PC-9 (cell line): Measurements from ENCODE around the gene VSIG8. TPM values are rescaled to one million over a fixed set of nuclear protein-coding genes. Genes with fewer than 3 reads are reported as not detected.

ENCODE experiments used
- BruUV-seq: library from RNA; stranded (reverse); fragments of 400-500 nt; replicated peaks from 2 replicates; lab custom pipeline; 2021; lab: Mats Ljungman, UMichigan
- CTCF ChIA-PET: fragments of 300-600 bp; sonication (Branson Sonifier 250); formaldehyde crosslinking; loops from one replicate; lab custom pipeline; 2022; ENCODE audit warnings: antibody characterized with exemption; lab: Charles Lee
- POLR2A ChIA-PET: fragments of 300-600 bp; sonication (Branson Sonifier 250); formaldehyde crosslinking; loops from one replicate; lab custom pipeline; 2022; ENCODE audit warnings: antibody characterized with exemption; ENCODE audit not compliant: unreplicated experiment; lab: Charles Lee
- DNase-seq, 2 experiments: peaks; one replicate each; pipeline versions ENCODE4 v3.0.0 to v3.0.0-alpha.2; 2015 to 2022; ENCODE audit warnings: mixed read lengths in 1 of 2
- H2AFZ ChIP-seq: fragments of 200-600 bp; sonication (generic); 2 replicates; pipeline ENCODE4 v1.8.1; 2017; ENCODE audit warnings: antibody characterized with exemption
- H3F3A ChIP-seq: fragments of 200-600 bp; sonication (generic); 2 replicates; pipeline ENCODE4 v1.8.1; 2017; ENCODE audit warnings: antibody characterized with exemption, mild to moderate bottlenecking, low read depth; ENCODE audit not compliant: insufficient read depth
- H3K27ac ChIP-seq: fragments of 200-600 bp; sonication (generic); 2 replicates; pipeline ENCODE4 v1.6.1; 2016; ENCODE audit warnings: mixed run types
- H3K27me3 ChIP-seq: fragments of 200-600 bp; sonication (generic); 2 replicates; pipeline ENCODE4 v1.6.1; 2016; ENCODE audit warnings: low read depth, mixed run types; ENCODE audit not compliant: insufficient read depth
- H3K36me3 ChIP-seq: fragments of 200-600 bp; sonication (generic); 2 replicates; pipeline ENCODE4 v1.6.1; 2016; ENCODE audit warnings: low read depth, mixed run types
- H3K4me1 ChIP-seq: fragments of 200-600 bp; sonication (generic); replicated peaks from 2 replicates; pipeline ENCODE4 v1.6.1; 2016; ENCODE audit warnings: mixed run types; ENCODE audit not compliant: insufficient read depth
- H3K4me2 ChIP-seq: fragments of 200-600 bp; sonication (generic); 2 replicates; pipeline ENCODE4 v1.6.1; 2017; ENCODE audit warnings: mixed run types
- H3K4me3 ChIP-seq: fragments of 200-600 bp; sonication (generic); 2 replicates; pipeline ENCODE4 v1.6.1; 2016; ENCODE audit warnings: mixed run types
- H3K79me2 ChIP-seq: fragments of 200-600 bp; sonication (generic); 2 replicates; pipeline ENCODE4 v1.6.1; 2017; ENCODE audit warnings: low read depth, mixed run types
- H3K9me2 ChIP-seq: fragments of 200-600 bp; sonication (generic); 2 replicates; pipeline ENCODE4 v1.8.1; 2017; ENCODE audit warnings: mild to moderate bottlenecking; ENCODE audit not compliant: insufficient read depth
- H3K9me3 ChIP-seq: fragments of 200-600 bp; sonication (generic); 2 replicates; pipeline ENCODE4 v1.8.1; 2016; ENCODE audit warnings: low read depth; ENCODE audit not compliant: insufficient read depth
- H4K20me1 ChIP-seq: fragments of 200-600 bp; sonication (generic); 2 replicates; pipeline ENCODE4 v1.8.1; 2017; ENCODE audit not compliant: insufficient read depth
- CTCF ChIP-seq: fragments of 200-600 bp; sonication (generic); conservative IDR thresholded peaks from 2 replicates; pipeline ENCODE4 v1.6.1; 2017; ENCODE audit warnings: mixed run types, antibody characterized with exemption, mild to moderate bottlenecking, moderate library complexity
- EZH2 ChIP-seq: fragments of 200-600 bp; sonication (generic); IDR thresholded peaks from 2 replicates; pipeline ENCODE4 v1.8.0; 2017; ENCODE audit warnings: antibody characterized with exemption, low read depth
- intact Hi-C: fragments of 100-400 bp; cut with micrococcal nuclease; formaldehyde crosslinking; loops from one replicate; pipeline ENCODE4 v1.10.0; 2022; ENCODE audit not compliant: unreplicated experiment
- total RNA-seq: library from RNA; stranded (reverse); gene quantifications from 2 replicates; pipeline ENCODE4 v1.2.3, GENCODE V29; 2021

Gene VSIG8
- total RNA-seq, 1 experiment from 2014 or later: not detected

GRCh38 chr1:159839116-159839849, 23.2 kb downstream of the VSIG8 start:
- no peaks in the 10 kb centered on the region for H3K9me2 ChIP-seq
- no peak for DNase-seq
- no peaks in the 10 kb centered on the region for H3K36me3 ChIP-seq
- H3K4me3 ChIP-seq: no peak overlapping the region
- no peaks in the 10 kb centered on the region for H3K27me3 ChIP-seq
- intact Hi-C loops: no loop called here
- no peaks in the 10 kb centered on the region for H3K79me2 ChIP-seq
- no peaks in the 10 kb centered on the region for H3F3A ChIP-seq
- H3K9me3 ChIP-seq: no peaks in the 10 kb centered on the region
- H3K4me2 ChIP-seq: no peak overlapping the region
- no peaks in the 10 kb centered on the region for H4K20me1 ChIP-seq
- ChIA-PET CTCF (no interaction called here), POLR2A (interaction anchor here (0.7 kb wide), 1 partner anchor 50 kb away, joined by 7 read pairs; no protein-coding TSS in a partner anchor)
- peaks cover 20% of the 10 kb centered on the region for H3K4me1 ChIP-seq
- TF ChIP-seq CTCF: no peak
- no peak for TF ChIP-seq EZH2
- no peak overlapping the region for H3K27ac ChIP-seq
- no TSS peak for BruUV-seq
- H2AFZ ChIP-seq: no peak overlapping the region

GRCh38 chr1:159838715-159839114, 23.7 kb downstream of the VSIG8 start:
- Histone ChIP-seq H3K9me2 (no peaks in the 10 kb centered on the region), H3K27me3 (no peaks in the 10 kb centered on the region), H3K36me3 (no peaks in the 10 kb centered on the region), H3K4me3 (no peak overlapping the region), H3K79me2 (no peaks in the 10 kb centered on the region), H3K9me3 (no peaks in the 10 kb centered on the region), H3K27ac (no peak overlapping the region), H4K20me1 (no peaks in the 10 kb centered on the region), H2AFZ (no peak overlapping the region), H3K4me2 (no peak overlapping the region), H3F3A (no peaks in the 10 kb centered on the region), H3K4me1 (peaks cover 20% of the 10 kb centered on the region)
- no TSS peak for BruUV-seq
- intact Hi-C loops: no loop called here
- ChIA-PET CTCF (no interaction called here), POLR2A (no interaction called here)
- no peak for DNase-seq
- TF ChIP-seq EZH2 (no peak), CTCF (no peak)

GRCh38 chr1:159835862-159836525, 26.5 kb downstream of the VSIG8 start:
- Histone ChIP-seq H3F3A (no peaks in the 10 kb centered on the region), H3K36me3 (no peaks in the 10 kb centered on the region), H3K27ac (no peak overlapping the region), H3K4me1 (peaks cover 20% of the 10 kb centered on the region), H3K4me3 (no peak overlapping the region), H3K27me3 (no peaks in the 10 kb centered on the region), H2AFZ (no peak overlapping the region), H3K79me2 (no peaks in the 10 kb centered on the region), H3K9me3 (no peaks in the 10 kb centered on the region), H3K9me2 (no peaks in the 10 kb centered on the region), H3K4me2 (no peak overlapping the region), H4K20me1 (no peaks in the 10 kb centered on the region)
- no TSS peak for BruUV-seq
- ChIA-PET CTCF (no interaction called here), POLR2A (interaction anchor here (0.7 kb wide), 1 partner anchor 55 kb away, joined by 3 read pairs; the partner anchor contains the start of gene DUSP23)
- TF ChIP-seq EZH2 (no peak), CTCF (no peak)
- intact Hi-C loops: no loop called here
- no peak for DNase-seq
